ENCODE results near the gene SPOCD1. TPM values are rescaled to one million over a fixed set of nuclear protein-coding genes. Genes with fewer than 3 reads are reported as not detected.

SPOCD1 gene
- polyA plus RNA-seq (ENCODE audit: low read depth in 6 of 6), result under 1 TPM in 4 of 6 donors, not detected in 2; 0.23 to 0.38 (median 0.34) TPM

- Mint-ChIP-seq H3K4me1 (peaks cover 12 to 43% (median 31%) of the 10 kb centered on the region in 3 donors), H3K27me3 (no peaks in the 10 kb centered on the region), H3K9me3 (peaks cover 0 to 7% (median 0%) of the 10 kb centered on the region in 7 donors), H3K4me3 (peak within 1 kb of the TSS; percentile 2 to 73 (median 48)), H3K36me3 (no peaks in the 10 kb centered on the region), H3K27ac (peak within 1 kb of the TSS; percentile 5 to 91 (median 75))
- DNase-seq (peak; percentile 40), ATAC-seq (ENCODE audit: low read depth in 2 of 2) (peak; percentile 61 to 63)
Measured at GRCh38 chr1:31815752-31816500, at the start of gene SPOCD1. SPOCD1 (minus strand) TSS chr1:31816022; CDS start chr1:31815333, 689 bp downstream.

GRCh38 chr1:31862071-31862470 lies 46.2 kb upstream of the SPOCD1 start:
- peak overlapping the region in 1 of 6 donors; percentile 29 for H3K27ac Mint-ChIP-seq
- no peak for ATAC-seq (ENCODE audit: low read depth in 2 of 2)
- H3K4me3 Mint-ChIP-seq, result no peak overlapping the region
- H3K9me3 Mint-ChIP-seq, result no peaks in the 10 kb centered on the region
- no peaks in the 10 kb centered on the region for H3K36me3 Mint-ChIP-seq
- no peak for DNase-seq
- no peaks in the 10 kb centered on the region for H3K27me3 Mint-ChIP-seq
- peaks cover 7 to 14% (median 11%) of the 10 kb centered on the region in 3 donors for H3K4me1 Mint-ChIP-seq

- Mint-ChIP-seq H3K27ac (peak overlapping the region in 1 of 6 donors; percentile 14), H3K36me3 (no peaks in the 10 kb centered on the region), H3K9me3 (no peaks in the 10 kb centered on the region), H3K27me3 (no peaks in the 10 kb centered on the region), H3K4me3 (no peak overlapping the region), H3K4me1 (peaks cover 2 to 7% (median 6%) of the 10 kb centered on the region in 3 donors)
- DNase-seq, result no peak
- ATAC-seq (ENCODE audit: low read depth in 2 of 2), result no peak
Measured at GRCh38 chr1:31861346-31861745, 45.5 kb upstream of the SPOCD1 start.

GRCh38 chr1:31860581-31860980 lies 44.8 kb upstream of the SPOCD1 start:
- ATAC-seq (ENCODE audit: low read depth in 2 of 2) (no peak), DNase-seq (no peak)
- H3K27ac Mint-ChIP-seq, result no peak overlapping the region
- H3K9me3 Mint-ChIP-seq, result no peaks in the 10 kb centered on the region
- no peak overlapping the region for H3K4me3 Mint-ChIP-seq
- H3K27me3 Mint-ChIP-seq, result no peaks in the 10 kb centered on the region
- H3K36me3 Mint-ChIP-seq, result no peaks in the 10 kb centered on the region
- peaks cover 0 to 5% (median 2%) of the 10 kb centered on the region in 3 donors for H3K4me1 Mint-ChIP-seq

GRCh38 chr1:31859719-31860118 lies 43.9 kb upstream of the SPOCD1 start:
- Mint-ChIP-seq H3K4me1 (no peaks in the 10 kb centered on the region), H3K27me3 (no peaks in the 10 kb centered on the region), H3K9me3 (no peaks in the 10 kb centered on the region), H3K4me3 (no peak overlapping the region), H3K27ac (peak overlapping the region in 1 of 6 donors; percentile 58), H3K36me3 (no peaks in the 10 kb centered on the region)
- DNase-seq (no peak), ATAC-seq (ENCODE audit: low read depth in 2 of 2) (no peak)

- H3K36me3 Mint-ChIP-seq, result no peaks in the 10 kb centered on the region
- DNase-seq (no peak), ATAC-seq (ENCODE audit: low read depth in 2 of 2) (no peak)
- no peak overlapping the region for H3K4me3 Mint-ChIP-seq
- peak overlapping the region in 2 of 6 donors; percentile 44 to 83 for H3K27ac Mint-ChIP-seq
- H3K27me3 Mint-ChIP-seq, result no peaks in the 10 kb centered on the region
- H3K9me3 Mint-ChIP-seq, result no peaks in the 10 kb centered on the region
- no peaks in the 10 kb centered on the region for H3K4me1 Mint-ChIP-seq
Measured at GRCh38 chr1:31859044-31859443, 43.2 kb upstream of the SPOCD1 start.

- Mint-ChIP-seq H3K27ac (no peak overlapping the region), H3K36me3 (no peaks in the 10 kb centered on the region), H3K4me3 (no peak overlapping the region), H3K27me3 (no peaks in the 10 kb centered on the region), H3K9me3 (no peaks in the 10 kb centered on the region), H3K4me1 (no peaks in the 10 kb centered on the region)
- ATAC-seq (ENCODE audit: low read depth in 2 of 2) (no peak), DNase-seq (no peak)
Measured at GRCh38 chr1:31857863-31858262, 42.0 kb upstream of the SPOCD1 start.

GRCh38 chr1:31856140-31856539 lies 40.3 kb upstream of the SPOCD1 start:
- no peaks in the 10 kb centered on the region for H3K4me1 Mint-ChIP-seq
- no peak overlapping the region for H3K4me3 Mint-ChIP-seq
- ATAC-seq (ENCODE audit: low read depth in 2 of 2) (no peak), DNase-seq (no peak)
- no peak overlapping the region for H3K27ac Mint-ChIP-seq
- no peaks in the 10 kb centered on the region for H3K36me3 Mint-ChIP-seq
- H3K9me3 Mint-ChIP-seq, result no peaks in the 10 kb centered on the region
- no peaks in the 10 kb centered on the region for H3K27me3 Mint-ChIP-seq

GRCh38 chr1:31855038-31855845 lies 39.4 kb upstream of the SPOCD1 start:
- Mint-ChIP-seq H3K4me1 (no peaks in the 10 kb centered on the region), H3K4me3 (no peak overlapping the region), H3K36me3 (no peaks in the 10 kb centered on the region), H3K27ac (no peak overlapping the region), H3K27me3 (no peaks in the 10 kb centered on the region), H3K9me3 (no peaks in the 10 kb centered on the region)
- DNase-seq, result no peak
- no peak for ATAC-seq (ENCODE audit: low read depth in 2 of 2)

- Mint-ChIP-seq H3K36me3 (no peaks in the 10 kb centered on the region), H3K4me3 (no peak overlapping the region), H3K9me3 (no peaks in the 10 kb centered on the region), H3K27ac (peak overlapping the region in 2 of 6 donors; percentile 21 to 44), H3K27me3 (no peaks in the 10 kb centered on the region), H3K4me1 (peaks cover 27 to 38% (median 37%) of the 10 kb centered on the region in 3 donors)
- DNase-seq (no peak), ATAC-seq (ENCODE audit: low read depth in 2 of 2) (no peak)
Measured at GRCh38 chr1:31849653-31850052, 33.8 kb upstream of the SPOCD1 start.

GRCh38 chr1:31848381-31848897 lies 32.6 kb upstream of the SPOCD1 start:
- no peaks in the 10 kb centered on the region for H3K9me3 Mint-ChIP-seq
- H3K4me3 Mint-ChIP-seq, result peak overlapping the region in 7 of 8 donors; percentile 40 to 81 (median 60)
- H3K4me1 Mint-ChIP-seq, result peaks cover 29 to 42% (median 40%) of the 10 kb centered on the region in 3 donors
- no peaks in the 10 kb centered on the region for H3K36me3 Mint-ChIP-seq
- H3K27me3 Mint-ChIP-seq, result no peaks in the 10 kb centered on the region
- ATAC-seq (ENCODE audit: low read depth in 2 of 2) (peak; percentile 76 to 84), DNase-seq (peak; percentile 9)
- H3K27ac Mint-ChIP-seq, result peak overlapping the region in 1 of 6 donors; percentile 39

- Mint-ChIP-seq H3K27me3 (no peaks in the 10 kb centered on the region), H3K4me3 (peak overlapping the region in 1 of 8 donors; percentile 21), H3K4me1 (peaks cover 36 to 49% (median 48%) of the 10 kb centered on the region in 3 donors), H3K36me3 (no peaks in the 10 kb centered on the region), H3K27ac (peak overlapping the region in 1 of 6 donors; percentile 42), H3K9me3 (no peaks in the 10 kb centered on the region)
- no peak for DNase-seq
- ATAC-seq (ENCODE audit: low read depth in 2 of 2), result no peak
Measured at GRCh38 chr1:31846484-31846883, 30.7 kb upstream of the SPOCD1 start.

GRCh38 chr1:31843506-31843905 lies 27.7 kb upstream of the SPOCD1 start:
- no peak overlapping the region for H3K4me3 Mint-ChIP-seq
- peaks cover 30 to 37% (median 35%) of the 10 kb centered on the region in 3 donors for H3K4me1 Mint-ChIP-seq
- peak overlapping the region in 2 of 6 donors; percentile 53 to 89 for H3K27ac Mint-ChIP-seq
- DNase-seq (no peak), ATAC-seq (ENCODE audit: low read depth in 2 of 2) (peak in 1 of 2 donors; percentile 33)
- no peaks in the 10 kb centered on the region for H3K9me3 Mint-ChIP-seq
- H3K27me3 Mint-ChIP-seq, result no peaks in the 10 kb centered on the region
- H3K36me3 Mint-ChIP-seq, result no peaks in the 10 kb centered on the region
